Erythroblast (primary cell): ENCODE results near the gene C1QTNF3.

Source experiments
- GATA1 ChIP-seq: IDR thresholded peaks from 2 replicates; pipeline ENCODE4 v1.6.1; 2011; ENCODE audit warnings: low read depth, mild to moderate bottlenecking, control low read depth, low read length, moderate library complexity
- POLR2A ChIP-seq: IDR thresholded peaks from 2 replicates; pipeline ENCODE4 v1.6.1; 2011; ENCODE audit warnings: mild to moderate bottlenecking, low read length

- TF ChIP-seq POLR2A (no peak), GATA1 (no peak)
These were observed 2.0 kb upstream of the C1QTNF3 start for GRCh38 chr5:34045023-34045422.
